ENCODE data around the gene CASP7. TPM values are rescaled to one million over a fixed set of nuclear protein-coding genes. Genes with fewer than 3 reads are reported as not detected.
A peak's percentile ranks its signal among the peaks of the same experiment; 100 is the strongest.

The CASP7 gene
- 42.1 TPM for total RNA-seq (2013)
- polyA plus RNA-seq (10 to 100 TPM in 2 of 3 donors, 1 to 10 TPM in 1; 9.9 to 26.1 (median 16.0) TPM), polyA minus RNA-seq (7.2 and 11.8 TPM in 2 replicates), total RNA-seq (9.8 to 30.0 (median 17.9) reads per million in 11 experiments)

DNA sequence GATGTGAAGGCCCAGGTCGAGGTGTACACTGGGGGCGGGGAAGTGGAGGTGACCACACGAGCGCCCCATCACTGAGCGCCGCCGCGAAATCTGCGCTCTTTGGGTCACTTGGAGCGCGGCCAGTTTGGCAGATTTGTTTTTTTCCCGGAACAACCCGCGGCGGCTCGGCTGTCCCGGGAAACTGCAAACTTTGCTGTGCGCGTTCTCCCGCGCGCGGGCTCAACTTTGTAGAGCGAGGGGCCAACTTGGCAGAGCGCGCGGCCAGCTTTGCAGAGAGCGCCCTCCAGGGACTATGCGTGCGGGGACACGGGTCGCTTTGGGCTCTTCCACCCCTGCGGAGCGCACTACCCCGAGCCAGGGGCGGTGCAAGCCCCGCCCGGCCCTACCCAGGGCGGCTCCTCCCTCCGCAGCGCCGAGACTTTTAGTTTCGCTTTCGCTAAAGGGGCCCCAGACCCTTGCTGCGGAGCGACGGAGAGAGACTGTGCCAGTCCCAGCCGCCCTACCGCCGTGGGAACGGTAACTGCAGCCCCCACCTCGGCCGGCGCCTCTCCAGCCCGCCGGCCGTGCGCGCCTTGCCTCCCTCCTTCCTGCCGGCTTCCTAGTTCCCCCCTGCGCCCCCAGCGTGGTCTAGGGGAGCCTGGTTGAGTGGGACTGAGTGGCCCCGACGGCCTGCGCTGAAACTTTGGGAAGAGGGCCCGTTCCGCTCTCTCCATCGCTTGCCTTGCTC is at the start of gene CASP7:
Gene CASP7 (plus strand): TSS at position 450 of the 727 bp plus-strand sequence. CDS start 17,582 bp downstream, outside the sequence.
- Histone ChIP-seq H2AFZ (ENCODE audit: insufficient read depth, low read depth, low read length, poor library complexity, severe bottlenecking) (peak within 1 kb of the TSS; percentile 84), H4K20me1 (ENCODE audit: insufficient read depth, low read length) (peaks cover 6% of the 10 kb centered on the region), H3K4me3 (replicated peaks in 1 of 3; ENCODE audit: low read depth in 2 of 3, low read length in 3 of 3) (peak within 1 kb of the TSS; percentile 71 to 98 (median 95)), H3K9ac (ENCODE audit: insufficient read depth, low read length, poor library complexity, severe bottlenecking) (peak within 1 kb of the TSS; percentile 84), H3K27ac (ENCODE audit: low read depth in 1 of 2, low read length in 2 of 2) (peak within 1 kb of the TSS; percentile 72 to 73), H3K4me2 (replicated peaks; ENCODE audit: extremely low read depth, low read length, poor library complexity, severe bottlenecking) (peak within 1 kb of the TSS; percentile 92), H3K9me3 (replicated peaks in 1 of 2; ENCODE audit: control insufficient read depth in 1 of 2, insufficient read depth in 1 of 2, low read length in 2 of 2) (no peaks in the 10 kb centered on the region), H3K4me1 (ENCODE audit: control insufficient read depth in 1 of 2, insufficient read depth in 2 of 2, low read length in 2 of 2) (peaks cover 29 to 38% of the 10 kb centered on the region in 2 donors), H3K79me2 (ENCODE audit: insufficient read depth, low read length) (peaks cover 11% of the 10 kb centered on the region), H3K36me3 (replicated peaks in 1 of 2; ENCODE audit: control insufficient read depth in 1 of 2, insufficient read depth in 2 of 2, low read length in 2 of 2) (no peaks in the 10 kb centered on the region), H3K27me3 (ENCODE audit: control insufficient read depth in 2 of 2, insufficient read depth in 2 of 2, low read length in 2 of 2) (no peaks in the 10 kb centered on the region)
- Mint-ChIP-seq H3K4me1 (peaks cover 37% of the 10 kb centered on the region), H3K9me3 (peaks cover 0 to 4% (median 0%) of the 10 kb centered on the region in 7 donors), H3K36me3 (peaks cover 0 to 5% of the 10 kb centered on the region in 2 donors), H3K4me3 (peak within 1 kb of the TSS; percentile 98 to 99), H3K27ac (peak within 1 kb of the TSS; percentile 86 to 96 (median 91)), H3K27me3 (ENCODE audit: low read depth in 3 of 3) (no peaks in the 10 kb centered on the region)
- WGBS (ENCODE audit: insufficient coverage) = under 1% methylated on average over 54 of the region's 68 CpGs
- TF ChIP-seq, protein P1, sequence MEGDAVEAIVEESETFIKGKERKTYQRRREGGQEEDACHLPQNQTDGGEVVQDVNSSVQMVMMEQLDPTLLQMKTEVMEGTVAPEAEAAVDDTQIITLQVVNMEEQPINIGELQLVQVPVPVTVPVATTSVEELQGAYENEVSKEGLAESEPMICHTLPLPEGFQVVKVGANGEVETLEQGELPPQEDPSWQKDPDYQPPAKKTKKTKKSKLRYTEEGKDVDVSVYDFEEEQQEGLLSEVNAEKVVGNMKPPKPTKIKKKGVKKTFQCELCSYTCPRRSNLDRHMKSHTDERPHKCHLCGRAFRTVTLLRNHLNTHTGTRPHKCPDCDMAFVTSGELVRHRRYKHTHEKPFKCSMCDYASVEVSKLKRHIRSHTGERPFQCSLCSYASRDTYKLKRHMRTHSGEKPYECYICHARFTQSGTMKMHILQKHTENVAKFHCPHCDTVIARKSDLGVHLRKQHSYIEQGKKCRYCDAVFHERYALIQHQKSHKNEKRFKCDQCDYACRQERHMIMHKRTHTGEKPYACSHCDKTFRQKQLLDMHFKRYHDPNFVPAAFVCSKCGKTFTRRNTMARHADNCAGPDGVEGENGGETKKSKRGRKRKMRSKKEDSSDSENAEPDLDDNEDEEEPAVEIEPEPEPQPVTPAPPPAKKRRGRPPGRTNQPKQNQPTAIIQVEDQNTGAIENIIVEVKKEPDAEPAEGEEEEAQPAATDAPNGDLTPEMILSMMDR (IDR thresholded peaks at IDR 0.05) = peak; percentile 52
- DNase-seq = peak; percentile 43 to 65 (median 64)
- intact Hi-C loops (cut with micrococcal nuclease) = loop anchor here in 1 of 2 donors (5.0 kb wide), 1 partner anchor 423 kb away; no protein-coding TSS in a partner anchor

DNA sequence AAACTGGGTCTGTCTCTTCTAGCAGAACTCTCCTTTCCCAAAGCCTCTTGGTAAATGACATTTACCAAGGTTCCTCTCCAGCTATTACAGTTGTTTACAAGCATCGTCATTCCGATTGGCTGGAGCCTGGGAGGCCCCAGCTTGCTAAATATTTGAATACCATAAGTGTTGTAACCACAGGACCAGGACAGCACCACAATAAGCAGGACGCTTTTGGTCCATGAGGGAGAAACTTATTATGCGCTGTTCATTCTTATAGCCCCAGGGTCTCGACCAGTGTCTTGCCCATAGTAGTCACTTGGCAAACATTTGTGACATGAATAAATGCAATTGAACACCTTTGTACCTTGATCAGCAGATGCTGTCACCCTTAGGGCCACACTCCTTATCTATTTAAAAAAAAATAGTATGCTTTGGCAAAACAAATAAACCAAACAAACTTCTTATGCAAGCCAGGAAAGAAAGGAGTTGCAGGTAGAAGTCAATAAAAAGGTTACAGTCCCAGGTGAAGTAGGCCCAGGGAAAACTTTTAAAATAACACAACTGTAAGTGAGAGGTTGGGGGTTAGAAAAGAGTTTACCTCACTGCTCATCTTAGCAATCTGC is 48.7 kb upstream of the CASP7 start:
- Mint-ChIP-seq H3K4me3 (no peak overlapping the region), H3K4me1 (no peaks in the 10 kb centered on the region), H3K27ac (no peak overlapping the region), H3K27me3 (ENCODE audit: low read depth in 3 of 3) (peaks cover 1 to 6% (median 2%) of the 10 kb centered on the region in 3 donors), H3K9me3 (peaks cover 0 to 14% (median 7%) of the 10 kb centered on the region in 7 donors), H3K36me3 (no peaks in the 10 kb centered on the region)
- WGBS (ENCODE audit: insufficient coverage) = 95% methylated on average over 3 of the region's 5 CpGs
- Histone ChIP-seq H3K27me3 (ENCODE audit: control insufficient read depth in 2 of 2, insufficient read depth in 2 of 2, low read length in 2 of 2) (no peaks in the 10 kb centered on the region), H3K4me2 (replicated peaks; ENCODE audit: extremely low read depth, low read length, poor library complexity, severe bottlenecking) (no peak overlapping the region), H3K27ac (ENCODE audit: low read depth in 1 of 2, low read length in 2 of 2) (no peak overlapping the region), H3K4me3 (replicated peaks in 1 of 3; ENCODE audit: low read depth in 2 of 3, low read length in 3 of 3) (no peak overlapping the region), H3K36me3 (replicated peaks in 1 of 2; ENCODE audit: control insufficient read depth in 1 of 2, insufficient read depth in 2 of 2, low read length in 2 of 2) (no peaks in the 10 kb centered on the region), H4K20me1 (ENCODE audit: insufficient read depth, low read length) (no peaks in the 10 kb centered on the region), H3K4me1 (ENCODE audit: control insufficient read depth in 1 of 2, insufficient read depth in 2 of 2, low read length in 2 of 2) (no peaks in the 10 kb centered on the region), H3K79me2 (ENCODE audit: insufficient read depth, low read length) (no peaks in the 10 kb centered on the region), H2AFZ (ENCODE audit: insufficient read depth, low read depth, low read length, poor library complexity, severe bottlenecking) (no peak overlapping the region), H3K9me3 (replicated peaks in 1 of 2; ENCODE audit: control insufficient read depth in 1 of 2, insufficient read depth in 1 of 2, low read length in 2 of 2) (no peaks in the 10 kb centered on the region), H3K9ac (ENCODE audit: insufficient read depth, low read length, poor library complexity, severe bottlenecking) (no peak overlapping the region)
- no peak for DNase-seq
- TF ChIP-seq, protein P1 (IDR thresholded peaks at IDR 0.05) = no peak
- intact Hi-C loops (cut with micrococcal nuclease) = no loop called here

All from CD14-positive monocyte (primary cell).